Measurements from ENCODE around the gene PROSER3. TPM values are rescaled to one million over a fixed set of nuclear protein-coding genes. Genes with fewer than 3 reads are reported as not detected.

PROSER3 gene
- total and polyA plus RNA-seq, 2 donors (not counting 1 experiment from before 2014, with no cell fraction given), result 26.0 to 61.0 TPM

- Mint-ChIP-seq H3K27me3 (peaks cover 17% of the 10 kb centered on the region), H3K4me1 (peaks cover 37% of the 10 kb centered on the region), H3K4me3 (peak overlapping the region; percentile 13), H3K9me3 (ENCODE audit: insufficient read depth) (no peaks in the 10 kb centered on the region), H3K27ac (no peak overlapping the region)
- peaks cover 27 to 35% of the 10 kb centered on the region in 2 donors for H3K4me1 ChIP-seq (ENCODE audit: control insufficient read depth in 2 of 2, insufficient read depth in 2 of 2, low read length in 2 of 2)
- H3K9ac ChIP-seq (ENCODE audit: low read length), result no peak overlapping the region
- peaks cover 4% of the 10 kb centered on the region for H4K20me1 ChIP-seq (ENCODE audit: control insufficient read depth, insufficient read depth, low read length, poor library complexity, severe bottlenecking)
- no peak overlapping the region for H2AFZ ChIP-seq (ENCODE audit: insufficient read depth, low read depth, low read length, poor library complexity, severe bottlenecking)
- H3K4me2 ChIP-seq (replicated peaks; ENCODE audit: low read depth, low read length, poor library complexity, severe bottlenecking), result no peak overlapping the region
- H3K36me3 ChIP-seq (replicated peaks in 1 of 2; ENCODE audit: control extremely low read depth in 1 of 2, control insufficient read depth in 1 of 2, extremely low read depth in 1 of 2, insufficient read depth in 2 of 2, low read length in 1 of 2), result peaks cover 0 to 20% of the 10 kb centered on the region in 2 experiments
- H3K27me3 ChIP-seq (replicated peaks in 1 of 4; ENCODE audit: control extremely low read depth in 1 of 4, control insufficient read depth in 3 of 4, insufficient read depth in 4 of 4, low read length in 3 of 4), result peaks cover 0 to 26% (median 10%) of the 10 kb centered on the region in 4 experiments
- peaks cover 0 to 10% (median 0%) of the 10 kb centered on the region in 3 donors for H3K9me3 ChIP-seq (ENCODE audit: control extremely low read depth in 1 of 3, control insufficient read depth in 2 of 3, insufficient read depth in 1 of 3, low read length in 2 of 3)
- CTCF ChIA-PET, result interaction anchor here (1.0 kb wide), 1 partner anchor 60 kb away, joined by 3 read pairs; no protein-coding TSS in a partner anchor
- ATAC-seq (ENCODE audit: low read depth), result no peak
- H3K4me3 ChIP-seq (ENCODE audit: control extremely low read depth in 1 of 5, extremely low read depth in 1 of 5, insufficient read depth in 1 of 5, low read depth in 2 of 5, low read length in 4 of 5), result no peak overlapping the region
- 92% methylated on average over 10 of the region's 13 CpGs for WGBS (ENCODE audit: insufficient coverage)
- POLR2A ChIA-PET, result no interaction called here
- H3K27ac ChIP-seq (ENCODE audit: low read length in 2 of 2), result no peak overlapping the region
- TF ChIP-seq EZH2 (IDR thresholded peaks at IDR 0.05; ENCODE audit: borderline replicate concordance, insufficient read depth, low read depth, low read length, poor library complexity, severe bottlenecking) (no peak), CTCF (IDR thresholded peaks at IDR 0.05) (no peak)
- intact Hi-C loops (cut with micrococcal nuclease), result loop anchor here (5.0 kb wide), 1 partner anchor 62 kb away; no protein-coding TSS in a partner anchor
- peaks cover 27% of the 10 kb centered on the region for H3K79me2 ChIP-seq (ENCODE audit: control insufficient read depth, insufficient read depth, low read length)
- DNase-seq, result no peak
These were observed 3.4 kb upstream of the PROSER3 start for GRCh38 chr19:35754370-35755130.

DNA sequence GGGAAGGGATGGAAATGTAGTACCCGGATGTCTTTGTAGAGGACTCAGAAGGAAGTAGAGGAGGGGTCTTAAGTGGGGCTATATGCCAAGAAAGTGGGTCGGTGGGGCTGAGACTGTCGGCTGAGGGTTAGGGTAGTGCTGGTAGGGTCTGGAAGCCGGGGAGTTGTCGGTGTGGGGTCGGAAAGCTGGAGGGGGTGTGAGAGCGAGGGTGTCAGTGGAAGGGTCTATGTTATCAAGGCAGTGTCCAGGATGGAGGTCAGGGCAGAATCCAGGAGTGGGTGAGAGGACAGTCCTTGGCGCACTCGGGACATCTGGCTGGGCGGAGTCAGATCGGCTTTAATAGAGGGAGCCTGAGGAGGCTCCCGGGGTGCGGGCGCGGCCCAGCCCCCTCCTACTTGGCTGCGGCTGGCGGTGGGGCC, 2.8 kb upstream of the PROSER3 start:
- Mint-ChIP-seq H3K27ac (no peak overlapping the region), H3K27me3 (peaks cover 17% of the 10 kb centered on the region), H3K4me1 (peaks cover 35% of the 10 kb centered on the region), H3K9me3 (ENCODE audit: insufficient read depth) (no peaks in the 10 kb centered on the region), H3K4me3 (peak overlapping the region; percentile 13)
- TF ChIP-seq CTCF (IDR thresholded peaks at IDR 0.05) (no peak), EZH2 (IDR thresholded peaks at IDR 0.05; ENCODE audit: borderline replicate concordance, insufficient read depth, low read depth, low read length, poor library complexity, severe bottlenecking) (no peak)
- H3K79me2 ChIP-seq (ENCODE audit: control insufficient read depth, insufficient read depth, low read length), result peaks cover 26% of the 10 kb centered on the region
- ATAC-seq (ENCODE audit: low read depth) (no peak), DNase-seq (no peak)
- intact Hi-C loops (cut with micrococcal nuclease), result loop anchor here (5.0 kb wide), 1 partner anchor 63 kb away; no protein-coding TSS in a partner anchor
- ChIA-PET CTCF (interaction anchor here (1.3 kb wide), 1 partner anchor 15 kb away, joined by 3 read pairs; no protein-coding TSS in a partner anchor), POLR2A (interaction anchor here (2.2 kb wide), 1 partner anchor 10 kb away, joined by 17 read pairs; the partner anchor contains the start of genes PSENEN and U2AF1L4)
- H3K9ac ChIP-seq (ENCODE audit: low read length), result no peak overlapping the region
- peaks cover 24 to 35% of the 10 kb centered on the region in 2 donors for H3K4me1 ChIP-seq (ENCODE audit: control insufficient read depth in 2 of 2, insufficient read depth in 2 of 2, low read length in 2 of 2)
- 80% methylated on average over 17 of the region's 17 CpGs for WGBS (ENCODE audit: insufficient coverage)
- H2AFZ ChIP-seq (ENCODE audit: insufficient read depth, low read depth, low read length, poor library complexity, severe bottlenecking), result no peak overlapping the region
- peaks cover 0 to 10% (median 0%) of the 10 kb centered on the region in 3 donors for H3K9me3 ChIP-seq (ENCODE audit: control extremely low read depth in 1 of 3, control insufficient read depth in 2 of 3, insufficient read depth in 1 of 3, low read length in 2 of 3)
- peaks cover 0 to 26% (median 10%) of the 10 kb centered on the region in 4 experiments for H3K27me3 ChIP-seq (replicated peaks in 1 of 4; ENCODE audit: control extremely low read depth in 1 of 4, control insufficient read depth in 3 of 4, insufficient read depth in 4 of 4, low read length in 3 of 4)
- no peak overlapping the region for H3K4me3 ChIP-seq (ENCODE audit: control extremely low read depth in 1 of 5, extremely low read depth in 1 of 5, insufficient read depth in 1 of 5, low read depth in 2 of 5, low read length in 4 of 5)
- peaks cover 4% of the 10 kb centered on the region for H4K20me1 ChIP-seq (ENCODE audit: control insufficient read depth, insufficient read depth, low read length, poor library complexity, severe bottlenecking)
- peaks cover 0 to 20% of the 10 kb centered on the region in 2 experiments for H3K36me3 ChIP-seq (replicated peaks in 1 of 2; ENCODE audit: control extremely low read depth in 1 of 2, control insufficient read depth in 1 of 2, extremely low read depth in 1 of 2, insufficient read depth in 2 of 2, low read length in 1 of 2)
- H3K27ac ChIP-seq (ENCODE audit: low read length in 2 of 2), result no peak overlapping the region
- peak overlapping the region; percentile 98 for H3K4me2 ChIP-seq (replicated peaks; ENCODE audit: low read depth, low read length, poor library complexity, severe bottlenecking)

Data from B cell (primary cell).